Liver (tissue), 9 donors: ENCODE measurements around the gene CHMP5. TPM values are rescaled to one million over a fixed set of nuclear protein-coding genes. Genes with fewer than 3 reads are reported as not detected.

Source experiments
- DNase-seq: peaks from one replicate; pipeline ENCODE4 v3.0.0-alpha.2; 2017; ENCODE audit warnings: low spot score
- H3K27ac ChIP-seq, 2 donors: one replicate each; pipeline ENCODE4 v1.7.0; 2013; ENCODE audit warnings: inconsistent platforms in 2 of 2, low read length in 2 of 2, control low read depth in 1 of 2, low read depth in 1 of 2, mild to moderate bottlenecking in 1 of 2
- H3K27me3 ChIP-seq, 4 donors: one replicate each; pipeline versions ENCODE4 v1.6.1 to v1.7.0; 2013; ENCODE audit warnings: low read length in 3 of 4, inconsistent platforms in 1 of 4, mild to moderate bottlenecking in 1 of 4, moderate library complexity in 1 of 4; ENCODE audit not compliant: control insufficient read depth in 4 of 4, insufficient read depth in 4 of 4
- H3K36me3 ChIP-seq, 4 donors: one replicate each; pipeline versions ENCODE4 v1.6.1 to v1.7.0; 2013; ENCODE audit warnings: low read length in 3 of 4, mild to moderate bottlenecking in 3 of 4, low read depth in 1 of 4, moderate library complexity in 1 of 4; ENCODE audit not compliant: control insufficient read depth in 4 of 4, insufficient read depth in 3 of 4
- H3K4me1 ChIP-seq, 4 donors: one replicate each; pipeline versions ENCODE4 v1.6.1 to v1.7.0; 2013; ENCODE audit warnings: low read length in 3 of 4, mild to moderate bottlenecking in 3 of 4, moderate library complexity in 1 of 4; ENCODE audit not compliant: control insufficient read depth in 4 of 4, insufficient read depth in 4 of 4
- H3K4me3 ChIP-seq, 3 donors: one replicate each; pipeline versions ENCODE4 v1.6.1 to v1.7.0; 2013; ENCODE audit warnings: low read length in 3 of 3, control low read depth in 1 of 3, low read depth in 1 of 3, mild to moderate bottlenecking in 1 of 3
- H3K9ac ChIP-seq, 2 donors: one replicate each; pipeline ENCODE4 v1.7.0; 2013; ENCODE audit warnings: low read length in 2 of 2, mild to moderate bottlenecking in 2 of 2, moderate library complexity in 2 of 2, control low read depth in 1 of 2, low read depth in 1 of 2
- H3K9me3 ChIP-seq, 4 donors: one replicate each; pipeline versions ENCODE4 v1.6.1 to v1.7.0; 2013; ENCODE audit warnings: low read length in 3 of 4; ENCODE audit not compliant: control insufficient read depth in 4 of 4
- ATF3 ChIP-seq: IDR thresholded peaks from 2 replicates; pipeline ENCODE4 v1.6.1; 2016; ENCODE audit warnings: antibody characterized with exemption
- EGR1 ChIP-seq, 2 donors: IDR thresholded peaks; 2 replicates each; pipeline ENCODE4 v1.6.1; 2016 to 2018; ENCODE audit warnings: antibody characterized with exemption in 2 of 2, low read depth in 2 of 2
- GABPA ChIP-seq, 2 donors: IDR thresholded peaks in 1 of 2; conservative IDR thresholded peaks in 1 of 2; 2 replicates each; pipeline ENCODE4 v1.6.1; 2016; ENCODE audit warnings: antibody characterized with exemption in 2 of 2, mild to moderate bottlenecking in 1 of 2, moderate library complexity in 1 of 2
- HNF4A ChIP-seq, 2 donors: conservative IDR thresholded peaks; 2 replicates each; pipeline ENCODE4 v1.6.1; 2016; ENCODE audit warnings: antibody characterized with exemption in 2 of 2, mild to moderate bottlenecking in 2 of 2
- NR2F2 ChIP-seq: IDR thresholded peaks from 2 replicates; pipeline ENCODE4 v1.6.1; 2016; ENCODE audit warnings: antibody characterized with exemption
- RAD21 ChIP-seq, 2 donors: IDR thresholded peaks; 2 replicates each; pipeline ENCODE4 v1.6.1; 2016; ENCODE audit warnings: antibody characterized with exemption in 2 of 2, mild to moderate bottlenecking in 2 of 2
- REST ChIP-seq: IDR thresholded peaks from 2 replicates; pipeline ENCODE4 v1.6.1; 2016; ENCODE audit warnings: antibody characterized with exemption, mild to moderate bottlenecking
- TAF1 ChIP-seq: conservative IDR thresholded peaks from 2 replicates; pipeline ENCODE4 v1.6.1; 2016; ENCODE audit warnings: antibody characterized with exemption, mild to moderate bottlenecking
- YY1 ChIP-seq: IDR thresholded peaks from 2 replicates; pipeline ENCODE4 v1.6.1; 2016; ENCODE audit warnings: antibody characterized with exemption, mild to moderate bottlenecking
- WGBS: extraction: QIAGEN DNeasy Blood & Tissue Kit; methylation state at CpG from one replicate; pipeline ENCODE4 v1.1.7; 2013; 5-methylcytosine and 5-hydroxymethylcytosine counted together
- polyA plus RNA-seq, 2 donors: library from polyadenylated mRNA; stranded (reverse) in 1 of 2; unstranded in 1 of 2; fragments of 200-250 nt in 1 of 2; fragments of >200 nt in 1 of 2; fragmentation: Nextera tagmentation in 1 of 2; extraction: Ambion mirVana in 1 of 2; gene quantifications; one replicate each; pipeline versions ENCODE4 v1.2.1 to v1.2.3, GENCODE V29; 2013 to 2015
- total RNA-seq, 2 donors: library from RNA; depleted of rRNA; stranded (reverse); fragments of >200 nt; gene quantifications; one replicate each; pipeline ENCODE4 v1.2.3, GENCODE V29; 2014
- TF ChIP-seq, protein P1 (sequence below): IDR thresholded peaks from 2 replicates; pipeline ENCODE4 v1.6.1; 2016; ENCODE audit warnings: antibody characterized with exemption
- TF ChIP-seq, protein P2 (sequence below): IDR thresholded peaks from 2 replicates; pipeline ENCODE4 v1.6.1; 2016; ENCODE audit warnings: antibody characterized with exemption
- donor health status: healthy.
- donor health status: healthy.
- donor health status: healthy.
- donor health status: healthy.
- donor health status: healthy.

The CHMP5 gene
- total and polyA plus RNA-seq, 4 donors, result 23.2 to 34.8 (median 27.8) TPM

DNA sequence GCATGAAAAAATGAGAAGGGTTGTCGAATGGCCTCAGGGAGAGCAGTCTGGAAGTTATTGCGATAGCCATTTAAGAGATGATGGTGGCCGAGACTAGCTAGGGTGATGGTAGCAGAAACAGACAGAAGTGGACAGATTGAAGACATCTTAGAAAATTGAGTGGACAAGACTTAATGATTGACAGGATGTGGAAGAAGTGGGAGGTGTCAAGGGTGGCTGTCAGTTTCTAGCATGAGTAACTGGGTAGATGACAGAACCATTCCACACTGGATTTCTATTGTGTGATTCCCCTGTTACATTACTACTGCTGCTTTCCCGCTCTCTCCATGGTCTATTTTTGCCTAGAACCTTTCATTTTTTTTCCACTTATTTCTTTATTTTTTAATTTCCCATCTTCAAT lies 12.6 kb downstream of the CHMP5 start:
- H3K36me3 ChIP-seq, result peaks cover 15 to 68% (median 60%) of the 10 kb centered on the region in 4 donors
- WGBS, result 97% methylated on average over 4 of the region's 4 CpGs
- no peaks in the 10 kb centered on the region for H3K4me1 ChIP-seq

DNA sequence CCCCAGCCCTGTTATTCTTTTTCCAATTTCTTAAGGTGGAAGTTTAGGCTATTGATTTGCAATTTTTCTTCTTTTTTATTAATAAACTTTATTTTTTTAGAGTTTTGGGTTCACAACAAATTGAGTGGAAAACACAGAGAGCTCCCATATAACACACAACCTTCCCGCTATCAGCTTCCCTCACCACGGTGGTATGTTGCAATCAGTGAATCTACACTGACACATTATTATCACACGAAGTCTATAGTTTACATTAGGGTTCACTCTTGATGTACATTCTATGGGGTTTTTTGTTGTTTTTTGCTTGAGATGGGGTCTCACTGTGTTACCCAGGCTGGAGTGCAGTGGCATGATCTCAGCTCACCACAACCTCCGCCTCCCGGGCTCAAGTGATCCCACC lies 20.7 kb downstream of the CHMP5 start:
- no peaks in the 10 kb centered on the region for H3K9me3 ChIP-seq
- H3K9ac ChIP-seq, result no peak overlapping the region
- no peak for TF ChIP-seq GABPA (IDR thresholded peaks at IDR 0.05 in 1 of 2, conservative IDR thresholded peaks at IDR 0.05 in 1 of 2)
- no peak for TF ChIP-seq ATF3
- no peak for TF ChIP-seq HNF4A (conservative IDR thresholded peaks at IDR 0.05)
- no peak for TF ChIP-seq YY1
- no peak for TF ChIP-seq EGR1 (IDR thresholded peaks at IDR 0.05; ENCODE audit: low read depth in 2 of 2)
- TF ChIP-seq, protein P1, sequence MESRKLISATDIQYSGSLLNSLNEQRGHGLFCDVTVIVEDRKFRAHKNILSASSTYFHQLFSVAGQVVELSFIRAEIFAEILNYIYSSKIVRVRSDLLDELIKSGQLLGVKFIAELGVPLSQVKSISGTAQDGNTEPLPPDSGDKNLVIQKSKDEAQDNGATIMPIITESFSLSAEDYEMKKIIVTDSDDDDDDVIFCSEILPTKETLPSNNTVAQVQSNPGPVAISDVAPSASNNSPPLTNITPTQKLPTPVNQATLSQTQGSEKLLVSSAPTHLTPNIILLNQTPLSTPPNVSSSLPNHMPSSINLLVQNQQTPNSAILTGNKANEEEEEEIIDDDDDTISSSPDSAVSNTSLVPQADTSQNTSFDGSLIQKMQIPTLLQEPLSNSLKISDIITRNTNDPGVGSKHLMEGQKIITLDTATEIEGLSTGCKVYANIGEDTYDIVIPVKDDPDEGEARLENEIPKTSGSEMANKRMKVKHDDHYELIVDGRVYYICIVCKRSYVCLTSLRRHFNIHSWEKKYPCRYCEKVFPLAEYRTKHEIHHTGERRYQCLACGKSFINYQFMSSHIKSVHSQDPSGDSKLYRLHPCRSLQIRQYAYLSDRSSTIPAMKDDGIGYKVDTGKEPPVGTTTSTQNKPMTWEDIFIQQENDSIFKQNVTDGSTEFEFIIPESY, result no peak
- TF ChIP-seq TAF1, result no peak
- TF ChIP-seq RAD21 (IDR thresholded peaks at IDR 0.05), result no peak
- H3K36me3 ChIP-seq, result peaks cover 0 to 22% (median 21%) of the 10 kb centered on the region in 4 donors
- 73% methylated on average over 5 of the region's 5 CpGs for WGBS
- H3K27me3 ChIP-seq, result no peaks in the 10 kb centered on the region
- DNase-seq, result no peak
- no peak overlapping the region for H3K4me3 ChIP-seq
- no peak overlapping the region for H3K27ac ChIP-seq
- peaks cover 4 to 14% (median 6%) of the 10 kb centered on the region in 4 donors for H3K4me1 ChIP-seq

More for the DNA sequence above, 12.6 kb downstream of the CHMP5 start:
- Histone ChIP-seq H3K27ac (no peak overlapping the region), H3K9ac (no peak overlapping the region), H3K9me3 (no peaks in the 10 kb centered on the region), H3K27me3 (no peaks in the 10 kb centered on the region), H3K4me3 (no peak overlapping the region)
- no peak for TF ChIP-seq YY1
- no peak for TF ChIP-seq GABPA (IDR thresholded peaks at IDR 0.05 in 1 of 2, conservative IDR thresholded peaks at IDR 0.05 in 1 of 2)
- TF ChIP-seq REST, result no peak
- TF ChIP-seq, protein P1, result no peak
- TF ChIP-seq NR2F2, result no peak
- TF ChIP-seq, protein P2, sequence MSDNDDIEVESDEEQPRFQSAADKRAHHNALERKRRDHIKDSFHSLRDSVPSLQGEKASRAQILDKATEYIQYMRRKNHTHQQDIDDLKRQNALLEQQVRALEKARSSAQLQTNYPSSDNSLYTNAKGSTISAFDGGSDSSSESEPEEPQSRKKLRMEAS, result no peak
- DNase-seq, result no peak
